ENCODE measurements around the gene TNS2. TPM values are rescaled to one million over a fixed set of nuclear protein-coding genes. Genes with fewer than 3 reads are reported as not detected.

TNS2 gene
- total and polyA plus RNA-seq, 9 of the 15 experiments (the other 6 are each of a cell fraction or from before 2014, with no cell fraction given) = 0.28 to 3.1 (median 1.2) TPM; not detected in 1

DNA sequence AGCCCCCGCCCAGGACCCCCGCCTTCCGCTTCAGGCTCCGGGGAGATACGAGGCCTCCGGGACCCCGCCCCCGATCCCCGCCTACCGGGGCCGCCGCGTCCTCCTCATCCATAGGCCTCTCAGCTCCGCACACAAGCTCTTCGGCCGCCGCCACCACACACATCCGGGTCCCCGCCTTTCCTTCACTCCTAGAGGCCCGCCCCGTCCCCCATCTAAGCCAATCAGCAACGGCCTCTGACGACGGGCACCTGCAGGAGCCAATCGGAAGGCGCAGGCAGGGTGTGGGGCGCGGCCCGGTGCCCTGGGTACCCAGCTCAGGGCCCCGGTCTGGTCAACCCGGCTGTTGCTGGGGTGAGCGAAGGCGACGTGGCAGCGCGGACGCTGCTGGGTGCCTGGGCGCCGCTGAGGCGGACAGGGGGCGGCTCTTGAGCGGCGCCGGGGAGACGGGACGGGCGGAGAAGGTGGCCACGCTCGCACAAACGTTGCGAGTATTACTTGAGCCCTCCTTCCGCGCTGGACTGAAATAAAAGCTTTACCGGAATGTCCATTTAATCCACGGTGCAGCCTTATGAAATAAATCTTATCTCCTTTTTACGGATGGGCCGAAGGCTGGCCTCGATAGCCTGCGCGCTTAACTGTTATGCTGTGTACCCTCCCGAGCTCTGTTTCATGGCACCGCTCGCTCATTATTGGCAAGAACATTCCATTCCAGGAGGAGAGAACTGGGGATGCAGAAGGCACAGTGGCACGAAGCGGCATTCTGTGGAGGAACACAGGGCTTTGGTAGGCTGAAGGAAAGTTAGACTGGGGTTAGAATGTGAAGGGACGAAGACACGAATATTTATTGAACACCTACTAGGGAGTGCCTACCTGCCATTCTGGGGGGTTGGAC is 29.6 kb downstream of the TNS2 start, which contains the start of gene SPRYD3 (continued):
- TF ChIP-seq SIRT6 (IDR thresholded peaks at IDR 0.05; ENCODE audit: low read depth, low read length) (no peak), ZNF445 (CRISPR knock-in tag; IDR thresholded peaks at IDR 0.05; ENCODE audit: low read depth) (peak; percentile 44; the same call in 1 of the 2 replicates), NFE2 (IDR thresholded peaks at IDR 0.05; ENCODE audit: low read depth) (no peak), RB1 (IDR thresholded peaks at IDR 0.05; ENCODE audit: low read depth) (peak; percentile 79), ZNF384 (IDR thresholded peaks at IDR 0.05; ENCODE audit: low read depth, low read length) (no peak), SREBF1 (IDR thresholded peaks at IDR 0.05; ENCODE audit: borderline replicate concordance, low read depth, low read length) (no peak), ZNF707 (CRISPR knock-in tag; conservative IDR thresholded peaks at IDR 0.05) (no peak), ZNF134 (CRISPR knock-in tag; conservative IDR thresholded peaks at IDR 0.05) (no peak; the same call in 1 of the 2 replicates), ZNF239 (CRISPR knock-in tag; IDR thresholded peaks at IDR 0.05) (0 out of 2 replicates have a peak, but pooled peaks have one; percentile 14), BRCA1 (IDR thresholded peaks at IDR 0.05) (no peak), BRCA1 (CRISPR knock-in tag; IDR thresholded peaks at IDR 0.05) (no peak), NFXL1 (CRISPR knock-in tag; IDR thresholded peaks at IDR 0.05) (no peak), ASH1L (IDR thresholded peaks at IDR 0.05; ENCODE audit: borderline replicate concordance, low read depth, partially characterized antibody) (peak; percentile 98), TCF3 (CRISPR knock-in tag; IDR thresholded peaks at IDR 0.05) (no peak), ZSCAN32 (CRISPR knock-in tag; IDR thresholded peaks at IDR 0.05) (no peak), ZNF77 (CRISPR knock-in tag; IDR thresholded peaks at IDR 0.05) (no peak), NUFIP1 (IDR thresholded peaks at IDR 0.05; ENCODE audit: partially characterized antibody) (no peak), U2AF2 (optimal IDR thresholded peaks at IDR 0.05; ENCODE audit: low read depth, low read length) (no peak)
- TF ChIP-seq, protein P1, sequence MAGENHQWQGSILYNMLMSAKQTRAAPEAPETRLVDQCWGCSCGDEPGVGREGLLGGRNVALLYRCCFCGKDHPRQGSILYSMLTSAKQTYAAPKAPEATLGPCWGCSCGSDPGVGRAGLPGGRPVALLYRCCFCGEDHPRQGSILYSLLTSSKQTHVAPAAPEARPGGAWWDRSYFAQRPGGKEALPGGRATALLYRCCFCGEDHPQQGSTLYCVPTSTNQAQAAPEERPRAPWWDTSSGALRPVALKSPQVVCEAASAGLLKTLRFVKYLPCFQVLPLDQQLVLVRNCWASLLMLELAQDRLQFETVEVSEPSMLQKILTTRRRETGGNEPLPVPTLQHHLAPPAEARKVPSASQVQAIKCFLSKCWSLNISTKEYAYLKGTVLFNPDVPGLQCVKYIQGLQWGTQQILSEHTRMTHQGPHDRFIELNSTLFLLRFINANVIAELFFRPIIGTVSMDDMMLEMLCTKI (IDR thresholded peaks at IDR 0.05; ENCODE audit: partially characterized antibody) = no peak
- TF ChIP-seq, protein P2, sequence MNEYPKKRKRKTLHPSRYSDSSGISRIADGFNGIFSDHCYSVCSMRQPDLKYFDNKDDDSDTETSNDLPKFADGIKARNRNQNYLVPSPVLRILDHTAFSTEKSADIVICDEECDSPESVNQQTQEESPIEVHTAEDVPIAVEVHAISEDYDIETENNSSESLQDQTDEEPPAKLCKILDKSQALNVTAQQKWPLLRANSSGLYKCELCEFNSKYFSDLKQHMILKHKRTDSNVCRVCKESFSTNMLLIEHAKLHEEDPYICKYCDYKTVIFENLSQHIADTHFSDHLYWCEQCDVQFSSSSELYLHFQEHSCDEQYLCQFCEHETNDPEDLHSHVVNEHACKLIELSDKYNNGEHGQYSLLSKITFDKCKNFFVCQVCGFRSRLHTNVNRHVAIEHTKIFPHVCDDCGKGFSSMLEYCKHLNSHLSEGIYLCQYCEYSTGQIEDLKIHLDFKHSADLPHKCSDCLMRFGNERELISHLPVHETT (CRISPR knock-in tag; conservative IDR thresholded peaks at IDR 0.05 in 1 of 2, IDR thresholded peaks at IDR 0.05 in 1 of 2) = peak in 1 of 2 experiments; percentile 87; a peak in 2 of 4 replicates
- TF ChIP-seq, protein P3, sequence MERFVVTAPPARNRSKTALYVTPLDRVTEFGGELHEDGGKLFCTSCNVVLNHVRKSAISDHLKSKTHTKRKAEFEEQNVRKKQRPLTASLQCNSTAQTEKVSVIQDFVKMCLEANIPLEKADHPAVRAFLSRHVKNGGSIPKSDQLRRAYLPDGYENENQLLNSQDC (CRISPR knock-in tag; IDR thresholded peaks at IDR 0.05) = no peak
- TF ChIP-seq, protein P4, sequence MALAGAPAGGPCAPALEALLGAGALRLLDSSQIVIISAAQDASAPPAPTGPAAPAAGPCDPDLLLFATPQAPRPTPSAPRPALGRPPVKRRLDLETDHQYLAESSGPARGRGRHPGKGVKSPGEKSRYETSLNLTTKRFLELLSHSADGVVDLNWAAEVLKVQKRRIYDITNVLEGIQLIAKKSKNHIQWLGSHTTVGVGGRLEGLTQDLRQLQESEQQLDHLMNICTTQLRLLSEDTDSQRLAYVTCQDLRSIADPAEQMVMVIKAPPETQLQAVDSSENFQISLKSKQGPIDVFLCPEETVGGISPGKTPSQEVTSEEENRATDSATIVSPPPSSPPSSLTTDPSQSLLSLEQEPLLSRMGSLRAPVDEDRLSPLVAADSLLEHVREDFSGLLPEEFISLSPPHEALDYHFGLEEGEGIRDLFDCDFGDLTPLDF (CRISPR knock-in tag; IDR thresholded peaks at IDR 0.05) = no peak
- TF ChIP-seq, protein P5, sequence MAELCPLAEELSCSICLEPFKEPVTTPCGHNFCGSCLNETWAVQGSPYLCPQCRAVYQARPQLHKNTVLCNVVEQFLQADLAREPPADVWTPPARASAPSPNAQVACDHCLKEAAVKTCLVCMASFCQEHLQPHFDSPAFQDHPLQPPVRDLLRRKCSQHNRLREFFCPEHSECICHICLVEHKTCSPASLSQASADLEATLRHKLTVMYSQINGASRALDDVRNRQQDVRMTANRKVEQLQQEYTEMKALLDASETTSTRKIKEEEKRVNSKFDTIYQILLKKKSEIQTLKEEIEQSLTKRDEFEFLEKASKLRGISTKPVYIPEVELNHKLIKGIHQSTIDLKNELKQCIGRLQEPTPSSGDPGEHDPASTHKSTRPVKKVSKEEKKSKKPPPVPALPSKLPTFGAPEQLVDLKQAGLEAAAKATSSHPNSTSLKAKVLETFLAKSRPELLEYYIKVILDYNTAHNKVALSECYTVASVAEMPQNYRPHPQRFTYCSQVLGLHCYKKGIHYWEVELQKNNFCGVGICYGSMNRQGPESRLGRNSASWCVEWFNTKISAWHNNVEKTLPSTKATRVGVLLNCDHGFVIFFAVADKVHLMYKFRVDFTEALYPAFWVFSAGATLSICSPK (IDR thresholded peaks at IDR 0.05; ENCODE audit: borderline replicate concordance) = no peak
